ENCODE data around the gene BBX.

GRCh38 chr3:107822308-107822707, 299.5 kb downstream of the BBX start:
- no peak for TF ChIP-seq CTCF (IDR thresholded peaks at IDR 0.05; ENCODE audit: borderline replicate concordance, extremely low read depth, low read length, poor library complexity, severe bottlenecking)
- TF ChIP-seq EZH2 (IDR thresholded peaks at IDR 0.05; ENCODE audit: borderline replicate concordance, low read depth, low read length, severe bottlenecking) = no peak

All from DND-41 (cell line).